Activated CD4-positive, CD25-positive, alpha-beta regulatory T cell treated with anti-CD3 and anti-CD28 coated beads, Interleukin-2, amount 50 U/mL, for 24 hours (primary cell): ENCODE results near the gene TNFRSF19.
"Not testable (repeated sequence)": the region's sequence is repeated elsewhere in the genome, so short reads cannot be mapped to it uniquely, and the experiment has no call there.

Experiments
- ATAC-seq, 2 donors: fragments of 150-1000 bp; cut with Tn5 transposase; one replicate each; pipeline ENCODE4 v1.10.0; 2021; ENCODE audit warnings: mild to moderate bottlenecking in 1 of 2, moderate library complexity in 1 of 2

The TNFRSF19 gene, protein sequence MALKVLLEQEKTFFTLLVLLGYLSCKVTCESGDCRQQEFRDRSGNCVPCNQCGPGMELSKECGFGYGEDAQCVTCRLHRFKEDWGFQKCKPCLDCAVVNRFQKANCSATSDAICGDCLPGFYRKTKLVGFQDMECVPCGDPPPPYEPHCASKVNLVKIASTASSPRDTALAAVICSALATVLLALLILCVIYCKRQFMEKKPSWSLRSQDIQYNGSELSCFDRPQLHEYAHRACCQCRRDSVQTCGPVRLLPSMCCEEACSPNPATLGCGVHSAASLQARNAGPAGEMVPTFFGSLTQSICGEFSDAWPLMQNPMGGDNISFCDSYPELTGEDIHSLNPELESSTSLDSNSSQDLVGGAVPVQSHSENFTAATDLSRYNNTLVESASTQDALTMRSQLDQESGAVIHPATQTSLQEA

DNA sequence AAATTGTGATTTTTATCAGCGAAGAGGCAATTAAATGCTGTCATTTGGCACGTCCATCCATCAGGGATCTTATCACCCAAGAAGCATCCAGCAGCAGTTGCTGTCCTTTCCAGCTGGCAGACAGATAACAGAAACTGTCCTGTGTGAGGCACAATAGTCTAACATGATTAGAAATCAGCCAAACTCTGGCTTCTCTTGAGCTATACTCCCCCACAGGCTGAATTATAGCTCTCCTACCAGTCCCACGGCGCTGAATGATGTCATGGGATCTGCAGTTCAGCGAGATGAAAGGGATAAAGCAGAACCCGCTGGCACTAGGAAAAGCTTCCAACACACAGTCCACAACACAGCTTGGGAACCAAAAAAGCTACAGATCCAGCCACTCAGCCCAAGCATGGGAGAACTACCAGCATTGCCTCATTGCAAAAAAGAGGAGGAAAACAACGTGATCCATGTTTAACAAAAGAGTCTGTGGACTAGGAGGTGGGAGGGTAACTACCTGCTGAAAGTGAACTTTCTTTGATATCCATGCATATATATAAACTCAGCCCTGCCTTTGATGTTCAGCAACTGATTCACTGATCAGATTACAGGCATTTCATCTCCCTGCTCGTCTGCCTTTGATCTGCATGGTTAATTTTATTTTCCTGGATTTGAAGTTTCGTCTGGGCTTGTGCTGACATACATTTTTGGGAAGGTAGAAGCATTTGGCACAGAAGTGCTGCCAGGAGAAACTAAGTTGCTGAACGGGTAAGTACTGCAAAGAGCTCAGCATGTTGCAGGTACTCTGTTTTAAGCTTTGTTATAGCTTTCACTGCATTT lies at the start of gene TNFRSF19:
TNFRSF19 (plus strand) TSS at position 314 of the 822 bp plus-strand sequence. CDS start 19,772 bp downstream, outside the sequence.
- no peak for ATAC-seq

DNA sequence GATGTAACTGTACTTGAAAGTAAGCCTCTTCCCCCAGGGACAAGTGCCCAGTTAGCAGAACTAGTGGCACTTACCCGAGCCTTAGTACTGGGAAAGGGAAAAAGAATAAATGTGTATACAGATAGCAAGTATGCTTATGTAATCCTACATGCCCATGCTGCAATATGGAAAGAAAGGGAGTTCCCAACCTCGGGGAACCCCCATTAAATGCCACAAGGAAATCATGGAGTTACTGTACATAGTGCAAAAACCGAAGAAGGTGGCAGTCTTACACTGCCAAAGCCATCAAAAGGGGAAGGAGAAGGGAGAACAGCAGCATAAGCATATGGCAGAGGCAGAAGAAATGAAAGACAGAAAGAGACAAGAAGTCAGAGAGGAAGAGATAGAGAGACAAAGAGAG lies 40.3 kb upstream of the TNFRSF19 start:
- not testable (repeated sequence) for ATAC-seq

DNA sequence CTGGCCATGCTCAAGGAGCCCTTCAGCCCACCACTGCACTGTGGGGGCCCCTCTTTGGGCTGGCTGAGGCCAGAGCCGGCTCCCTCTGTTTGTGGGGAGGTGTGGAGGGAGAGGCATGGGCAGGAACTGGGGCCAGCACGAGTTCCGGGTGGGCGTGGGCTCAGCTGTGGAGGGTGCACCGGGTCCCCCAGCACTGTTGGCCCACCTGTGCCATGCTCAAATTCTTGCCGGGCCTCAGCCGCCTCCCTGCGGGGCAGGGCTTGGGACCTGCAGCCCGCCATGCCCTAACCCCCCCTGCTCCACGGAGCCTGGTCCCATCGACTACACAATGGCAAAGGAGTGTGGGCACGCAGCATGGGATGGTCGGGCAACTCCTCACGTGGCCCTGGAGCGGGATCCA lies 38.8 kb upstream of the TNFRSF19 start:
- no peak for ATAC-seq

DNA sequence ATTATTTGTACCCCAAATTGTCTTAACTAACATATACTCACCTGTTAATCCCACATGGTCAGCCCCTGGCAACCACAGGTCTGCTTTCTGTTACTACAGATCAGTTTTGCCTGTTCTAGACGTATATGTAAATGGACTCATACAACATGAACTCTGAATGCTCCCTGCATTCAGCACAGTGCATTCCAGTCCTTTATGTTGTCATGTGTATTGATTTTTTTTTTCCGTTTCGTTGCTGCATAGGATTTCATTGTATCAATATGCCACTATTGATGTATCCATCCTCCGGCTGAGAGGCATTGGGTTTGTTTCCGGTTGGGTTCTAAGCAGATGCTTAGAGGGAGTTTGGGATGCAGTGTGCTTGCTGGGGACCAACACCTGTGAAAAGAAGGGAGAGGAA lies 36.1 kb upstream of the TNFRSF19 start:
- no peak for ATAC-seq

DNA sequence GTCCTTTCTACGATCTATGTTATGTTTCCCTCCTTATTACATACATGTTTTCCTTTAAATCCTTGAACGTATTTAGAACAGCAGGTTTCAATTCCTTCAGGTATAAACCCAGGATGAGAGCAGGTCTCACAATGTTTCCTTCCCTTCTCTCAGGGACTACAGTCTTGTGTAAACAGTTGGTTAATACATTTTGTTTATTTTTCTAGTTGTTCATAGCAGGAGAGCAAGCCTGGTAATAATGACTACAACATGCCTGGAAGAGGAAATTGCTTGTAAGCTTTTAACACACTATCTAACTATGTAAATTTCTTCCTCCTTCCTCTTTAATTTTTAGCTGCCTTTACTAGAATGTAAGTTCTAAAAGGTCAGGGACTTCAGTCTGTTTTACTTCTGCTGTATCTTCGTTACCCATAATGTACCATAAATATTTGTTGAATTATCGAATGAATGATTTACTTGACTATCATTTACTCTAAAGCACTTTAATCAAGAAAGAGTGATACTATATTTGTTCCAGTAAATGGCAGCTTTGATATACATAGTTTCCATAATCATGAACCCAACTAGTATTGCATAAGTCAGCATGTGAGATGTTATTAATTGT lies 28.9 kb upstream of the TNFRSF19 start:
- ATAC-seq: no peak

DNA sequence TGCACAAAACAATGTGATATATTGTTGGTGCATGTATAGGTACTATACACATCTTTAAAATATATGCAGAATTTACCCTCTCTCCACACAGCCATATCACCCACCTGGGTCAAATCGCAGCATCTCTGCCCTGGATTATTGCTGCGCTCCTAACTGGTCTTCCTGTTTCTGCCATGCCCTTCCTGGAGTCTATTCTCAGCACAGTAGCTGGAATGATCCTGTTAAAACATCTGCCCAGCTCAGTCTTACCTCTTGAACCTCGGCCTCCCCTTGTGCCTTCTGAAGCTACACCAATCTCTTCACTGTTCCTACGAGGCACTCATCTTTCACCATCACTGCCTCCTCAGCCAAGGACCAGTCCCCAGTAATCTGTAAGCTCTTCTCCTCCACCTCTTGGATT lies 25.5 kb upstream of the TNFRSF19 start:
- ATAC-seq: no peak

DNA sequence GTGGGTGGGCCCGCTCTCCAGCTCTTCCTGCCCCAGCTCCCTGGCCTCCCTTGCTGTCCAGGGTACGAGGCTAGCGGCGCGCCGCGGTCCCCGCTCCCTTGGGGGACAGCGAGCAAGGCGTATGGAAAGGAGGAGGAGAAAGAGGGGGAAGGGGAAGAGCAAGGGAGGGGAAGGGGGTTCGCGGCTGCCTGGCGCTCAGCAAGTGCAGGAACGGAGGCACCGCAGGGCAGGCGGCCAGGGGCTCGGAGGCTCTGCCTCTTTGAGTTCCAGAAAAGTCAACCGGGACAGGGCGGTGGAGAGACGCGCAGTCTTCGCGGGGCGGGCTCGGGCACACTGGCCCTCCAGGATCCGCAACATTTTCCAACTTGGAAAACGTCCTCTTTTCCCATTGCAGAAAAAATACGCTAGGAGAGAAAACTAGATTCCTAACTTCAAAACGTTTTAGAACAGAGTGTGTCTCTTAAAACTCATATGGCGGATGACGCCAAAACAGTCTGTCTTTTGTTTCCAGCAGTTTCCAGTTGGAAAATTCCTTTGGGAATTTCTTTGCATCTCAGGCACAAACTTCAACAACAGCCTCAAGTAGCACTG lies 23.1 kb upstream of the TNFRSF19 start:
- ATAC-seq: no peak

DNA sequence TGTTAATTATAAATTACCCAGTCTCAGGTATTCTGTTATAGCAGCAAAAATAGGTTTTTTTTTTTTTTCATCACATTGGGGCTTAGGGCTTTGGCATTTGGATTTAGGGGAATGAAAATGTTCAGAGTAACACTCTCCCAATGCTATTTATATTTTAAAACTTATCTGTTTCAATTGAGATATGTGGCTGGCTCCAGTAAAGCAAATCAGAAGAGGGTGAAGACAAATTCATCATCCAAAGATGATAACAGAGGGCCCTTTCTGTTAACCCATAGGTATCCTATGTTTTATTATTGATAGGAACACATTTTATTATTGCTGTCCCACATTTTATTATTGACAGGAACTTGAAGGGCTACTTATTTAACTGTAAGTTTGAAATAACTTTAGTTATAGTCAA lies 20.5 kb upstream of the TNFRSF19 start:
- ATAC-seq: no peak

DNA sequence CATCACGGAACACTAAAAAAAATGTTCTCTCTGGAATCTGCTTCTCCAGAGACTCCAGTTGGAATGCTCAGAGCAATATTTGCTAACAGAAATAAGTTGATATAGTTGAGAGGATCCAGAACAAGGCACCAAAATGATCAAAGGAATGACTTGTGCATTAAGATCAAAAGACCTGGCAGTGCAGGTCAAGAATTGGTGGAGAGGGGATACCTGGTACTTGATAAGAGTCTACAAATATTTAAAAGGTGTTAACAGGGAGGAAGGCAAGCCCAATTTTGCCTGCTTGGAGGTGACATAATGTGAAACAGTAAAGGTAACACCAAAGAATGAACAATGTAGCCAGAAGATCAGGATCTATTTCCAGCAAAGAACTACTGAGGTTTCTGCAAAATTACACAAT lies 20.0 kb upstream of the TNFRSF19 start:
- no peak for ATAC-seq

DNA sequence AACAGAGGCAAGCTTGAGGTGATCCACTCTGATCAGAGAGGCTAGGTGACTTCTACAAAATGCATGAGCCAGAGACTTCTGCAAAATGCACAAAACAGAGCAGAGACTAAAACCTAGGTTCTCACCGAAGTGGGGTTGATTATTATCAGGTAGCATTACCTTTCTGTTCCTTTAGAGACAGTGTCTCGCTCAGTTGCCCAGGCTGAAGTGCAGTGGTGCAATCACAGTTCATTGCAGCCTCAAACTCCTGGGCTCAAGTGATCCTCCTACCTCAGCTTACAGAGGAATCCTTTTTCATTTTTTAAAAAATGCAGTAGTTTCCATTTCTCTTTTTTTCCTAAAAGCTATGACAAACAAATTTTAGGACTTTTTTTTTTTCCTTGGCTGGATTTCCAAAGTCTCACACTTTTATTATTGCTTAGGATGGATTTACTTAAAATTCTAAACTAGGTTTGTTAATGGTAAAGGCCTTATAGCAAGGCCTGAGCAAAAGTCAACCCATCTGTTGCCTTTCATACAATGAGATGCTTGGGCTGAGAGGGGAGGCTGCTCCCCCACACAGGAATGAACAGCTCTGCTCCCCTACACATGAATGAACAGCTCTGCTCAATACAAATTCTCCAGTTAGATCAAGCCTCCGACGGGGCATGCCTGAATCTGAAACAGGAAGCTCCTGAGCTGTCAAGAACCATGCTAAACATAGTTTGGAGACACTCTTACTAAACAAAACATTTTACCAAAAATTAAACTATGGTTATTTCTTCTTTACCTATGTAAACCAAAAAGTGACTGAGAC lies 18.8 kb upstream of the TNFRSF19 start:
- ATAC-seq: no peak

DNA sequence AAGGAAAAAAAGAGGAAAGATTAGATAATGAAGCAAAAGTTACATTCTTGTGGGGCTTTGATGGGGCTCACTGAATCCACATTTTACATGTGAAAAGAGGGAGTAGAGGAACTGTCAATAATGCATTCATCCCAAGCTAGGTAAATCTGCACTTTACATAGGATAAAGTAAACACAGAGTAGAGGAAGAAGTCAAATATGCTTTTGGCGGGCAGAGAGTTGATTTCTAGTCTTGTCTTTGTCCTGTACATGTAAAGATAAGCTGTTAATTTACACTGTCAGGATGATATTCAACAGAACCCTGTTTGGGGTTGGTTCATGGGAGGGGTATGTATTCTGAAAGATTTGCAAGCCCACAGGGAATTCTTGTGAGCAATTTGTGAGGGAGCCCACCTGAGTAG lies 18.0 kb upstream of the TNFRSF19 start:
- no peak for ATAC-seq

DNA sequence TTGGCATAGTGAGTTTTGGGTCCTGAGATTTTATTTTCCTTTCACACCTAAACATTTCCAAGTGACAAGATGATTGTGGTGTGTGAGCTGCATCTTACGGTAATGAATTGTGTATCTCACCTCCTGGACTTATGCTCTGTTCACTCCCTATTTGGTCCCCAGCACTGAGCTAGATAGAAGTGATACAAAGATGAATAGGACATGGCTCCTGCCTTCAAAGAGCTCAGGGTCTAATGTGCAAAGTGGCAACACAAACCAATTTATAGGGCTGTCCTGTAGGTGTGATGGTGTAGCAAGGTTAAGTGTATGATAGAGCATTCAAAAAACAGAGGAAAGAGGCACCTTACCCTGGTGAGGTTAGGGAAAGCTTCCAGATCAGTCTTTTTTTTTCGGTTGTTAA lies 17.6 kb upstream of the TNFRSF19 start:
- ATAC-seq: no peak

DNA sequence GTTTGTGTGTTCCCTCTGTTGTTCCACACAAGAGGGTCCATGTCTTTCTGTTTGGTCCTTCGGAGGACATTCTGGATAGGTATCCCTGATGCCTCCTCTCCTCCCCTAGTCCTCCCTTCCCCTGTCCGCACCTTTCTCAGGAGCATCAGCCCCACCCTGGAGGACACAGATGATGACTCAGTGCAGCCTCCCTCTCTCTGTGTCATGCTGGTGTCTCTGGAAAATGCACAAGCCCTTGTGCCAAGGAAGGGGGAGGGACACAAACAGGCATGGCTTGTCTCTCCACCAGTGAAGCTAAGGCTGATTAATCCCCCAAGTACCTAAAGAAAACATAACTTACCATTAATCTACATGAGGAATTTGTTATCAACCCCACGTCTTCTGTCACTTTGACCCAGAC lies 16.2 kb upstream of the TNFRSF19 start:
- ATAC-seq: no peak

DNA sequence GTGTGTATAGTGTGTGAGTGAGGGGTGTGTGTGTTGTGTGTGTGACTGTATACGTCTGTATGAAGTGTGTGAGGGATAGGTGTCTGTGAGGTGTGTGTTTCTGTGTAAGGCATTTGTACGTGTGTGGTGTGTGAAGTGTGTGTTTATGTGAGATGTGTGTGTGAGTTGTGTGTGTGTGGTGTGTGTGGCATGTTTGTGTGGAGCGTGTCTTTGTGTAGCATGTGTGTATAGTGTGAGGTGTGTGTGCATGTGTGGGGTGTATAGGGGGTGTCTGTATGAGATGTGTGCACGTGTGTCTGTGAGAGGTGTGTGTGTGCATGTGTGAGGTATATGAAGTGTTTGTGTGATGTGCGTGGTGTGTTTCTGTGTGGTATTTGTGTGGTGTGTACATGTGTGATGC lies 13.2 kb upstream of the TNFRSF19 start:
- no peak for ATAC-seq

DNA sequence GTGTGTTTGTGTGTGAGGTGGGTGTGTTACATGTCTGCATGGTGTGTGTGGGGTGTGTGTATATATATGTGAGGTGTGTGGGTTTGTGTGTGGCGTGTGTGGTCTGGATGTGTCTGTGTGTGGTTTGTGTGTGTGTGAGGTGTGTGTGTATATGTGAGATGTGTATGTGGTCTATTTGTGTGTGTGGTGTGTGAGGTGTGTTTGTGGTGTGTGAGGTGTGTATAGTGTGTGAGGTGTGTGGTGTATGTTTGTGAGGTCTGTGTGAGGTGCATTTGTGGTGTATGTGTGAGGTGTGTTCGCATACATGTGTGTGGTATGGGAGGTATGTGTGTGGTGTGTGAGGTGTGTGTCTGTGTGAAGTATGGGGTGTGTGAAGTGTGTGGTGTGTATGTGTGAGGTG lies 12.5 kb upstream of the TNFRSF19 start:
- no peak for ATAC-seq

DNA sequence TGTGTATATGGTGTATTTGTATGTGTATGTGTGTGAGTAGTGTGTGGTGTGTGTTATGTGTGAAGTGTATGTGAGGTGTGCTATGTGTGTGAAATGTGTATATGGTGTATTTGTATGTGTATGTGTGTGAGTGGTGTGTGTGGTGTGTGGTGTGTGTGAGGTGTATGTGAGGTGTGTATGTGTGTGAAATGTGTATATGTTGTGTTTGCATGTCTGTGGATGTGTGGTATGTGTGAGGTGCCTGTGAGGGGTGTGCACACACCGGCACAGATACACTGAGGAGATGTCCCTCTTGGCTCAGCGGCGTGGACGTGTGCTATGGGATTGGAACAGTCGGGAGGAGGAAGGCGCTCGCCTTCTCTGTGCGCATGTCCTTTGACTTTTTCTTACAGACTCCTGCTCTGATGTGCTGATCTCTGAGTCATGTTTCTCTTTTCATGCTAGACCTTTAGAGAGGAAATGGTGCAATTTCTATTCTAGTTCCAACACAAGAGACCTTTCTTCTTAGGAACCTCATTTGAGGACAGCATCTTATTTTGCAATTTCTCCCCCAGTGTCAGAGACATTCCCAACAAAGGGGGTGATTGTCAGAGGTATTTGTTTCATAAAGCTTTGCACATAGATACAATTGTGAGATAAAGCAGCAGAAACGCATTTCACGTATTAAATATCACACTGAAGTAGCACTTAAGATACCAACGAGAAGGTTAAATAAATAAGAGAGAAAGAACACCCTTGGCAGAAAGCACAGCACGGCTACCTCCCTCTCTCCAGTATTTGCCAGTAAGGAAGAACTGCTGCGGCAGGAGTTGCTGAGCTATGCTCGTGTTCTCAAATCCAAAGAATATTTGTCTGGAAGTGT lies 11.3 kb upstream of the TNFRSF19 start:
- peak; percentile 90 to 94 for ATAC-seq

DNA sequence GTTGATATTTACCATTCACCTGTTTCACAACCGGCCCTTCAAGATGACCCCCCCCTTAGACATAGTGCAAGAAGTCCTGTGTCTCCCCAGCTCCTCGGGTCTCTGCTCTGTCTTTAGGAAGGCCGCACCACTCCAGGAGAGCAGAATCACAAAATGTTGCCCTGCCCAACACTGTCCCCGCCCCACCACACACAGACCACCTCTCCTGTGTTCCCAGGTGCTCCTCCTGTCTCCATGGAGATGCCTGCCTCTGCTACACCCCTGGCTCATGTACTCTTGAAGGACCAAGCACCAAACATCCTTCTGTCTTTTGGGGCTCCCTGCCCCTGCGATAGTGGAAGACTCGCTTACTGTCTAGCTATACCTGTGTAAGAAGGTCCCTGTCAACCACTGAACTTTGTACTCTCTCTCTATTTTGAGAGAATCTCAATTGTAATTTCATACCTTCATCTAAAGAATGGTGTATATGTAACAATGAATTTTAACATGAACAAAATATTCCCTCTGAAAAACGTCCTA lies 9.6 kb upstream of the TNFRSF19 start:
- ATAC-seq: no peak

DNA sequence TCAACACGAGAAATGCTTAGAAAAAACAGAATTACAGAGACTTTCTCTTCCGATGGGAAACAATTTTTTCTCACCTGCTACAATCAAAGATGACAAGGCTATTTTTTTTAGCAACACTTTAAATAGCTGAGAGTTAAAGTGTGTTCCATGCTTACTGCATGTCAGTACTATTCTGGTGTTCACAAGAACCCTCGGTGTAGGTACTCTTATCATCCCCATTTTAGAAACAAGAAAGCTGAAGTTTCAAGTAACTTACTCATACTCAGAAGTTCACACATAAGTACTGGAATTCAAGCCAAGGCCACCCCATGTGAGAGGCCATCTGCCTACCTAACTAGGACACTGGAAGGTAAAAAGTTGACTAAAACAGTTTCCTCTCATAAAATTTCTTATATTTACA lies 9.0 kb upstream of the TNFRSF19 start:
- ATAC-seq: no peak

DNA sequence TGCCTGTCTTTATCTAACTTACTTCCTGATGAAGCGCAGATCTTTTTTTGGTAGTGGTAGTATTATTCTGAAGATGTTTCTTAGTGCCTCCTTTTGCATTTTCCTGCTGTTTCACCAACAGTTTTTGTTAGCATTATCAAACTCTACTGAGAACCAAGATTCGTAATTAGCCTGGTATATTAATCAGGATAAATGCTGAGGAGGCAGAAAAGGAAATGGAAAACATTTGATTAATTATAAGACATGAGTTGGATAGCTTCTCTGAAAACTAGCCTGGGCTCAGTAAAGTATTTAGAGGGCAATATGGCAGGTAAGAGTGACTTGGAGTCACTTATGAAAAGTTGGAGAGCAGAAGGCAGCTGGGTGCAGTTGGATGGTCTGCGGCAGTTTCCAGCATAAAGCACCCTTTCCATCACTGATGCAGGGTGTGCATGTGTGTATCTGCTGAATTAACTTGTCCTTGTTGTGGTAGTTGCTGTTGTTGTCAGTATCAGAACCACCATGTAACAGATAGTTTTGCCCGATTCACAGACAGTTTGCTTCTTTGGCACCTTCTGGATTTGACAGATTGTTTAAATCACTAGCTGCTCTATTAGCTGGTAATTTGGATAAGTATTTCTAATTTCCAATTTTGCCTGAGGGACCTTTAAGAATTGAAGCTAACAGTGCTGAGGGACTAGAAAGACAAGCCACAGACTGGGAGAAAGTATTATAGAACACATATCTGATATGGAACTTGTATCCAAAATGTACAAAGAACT lies 6.9 kb upstream of the TNFRSF19 start:
- ATAC-seq: no peak

DNA sequence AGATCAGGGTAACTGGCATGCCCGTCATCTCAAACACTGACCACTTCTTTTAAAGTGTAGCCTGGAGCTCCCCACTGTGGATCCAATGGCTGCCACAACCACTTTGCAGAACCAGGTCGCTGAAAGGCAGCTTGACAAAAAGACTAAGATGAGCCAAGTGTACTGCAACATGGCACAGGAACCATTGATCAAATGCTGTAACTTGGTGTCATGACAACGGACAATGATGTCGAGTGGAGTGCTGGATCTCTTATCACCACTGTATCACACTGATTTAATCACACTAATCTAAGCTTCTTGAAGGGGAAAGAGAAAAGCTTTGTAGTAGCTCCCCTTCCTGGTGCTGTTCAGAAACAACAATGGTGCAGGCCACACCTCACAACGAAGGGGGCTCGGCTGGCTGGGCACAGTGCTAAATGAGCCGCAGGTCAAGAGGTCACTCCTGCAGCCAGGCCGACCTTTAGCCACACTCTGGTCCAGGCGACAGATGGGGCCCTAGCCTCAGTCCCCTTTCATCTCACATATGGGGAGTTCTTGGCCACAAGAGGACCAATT lies 2.2 kb upstream of the TNFRSF19 start:
- ATAC-seq: no peak
